Keratinocyte (primary cell): ENCODE data around the gene STK32B. TPM values are rescaled to one million over a fixed set of nuclear protein-coding genes. Genes with fewer than 3 reads are reported as not detected.

ENCODE experiments used
- DNase-seq: peaks from one replicate; pipeline ENCODE4 v3.0.0-alpha.2; 2011; ENCODE audit warnings: low read depth, missing footprints, low spot score
- FAIRE-seq: peaks from 2 replicates; lab custom pipeline; 2011; peaks lifted over from hg19 to GRCh38; lab: Jason Lieb, UNC
- H2AFZ ChIP-seq: 2 replicates; pipeline ENCODE4 v1.6.0; 2012; ENCODE audit warnings: low read length, control low read depth, inconsistent platforms; ENCODE audit not compliant: control insufficient read depth
- H3K27ac ChIP-seq: 2 replicates; pipeline ENCODE4 v1.5.1; 2011; ENCODE audit warnings: low read length; ENCODE audit not compliant: control insufficient read depth, insufficient read depth
- H3K27me3 ChIP-seq: 3 replicates; pipeline ENCODE4 v1.6.0; 2011; ENCODE audit warnings: low read length; ENCODE audit not compliant: control insufficient read depth, insufficient read depth; ENCODE audit errors: extremely low read depth
- H3K36me3 ChIP-seq, 2 experiments: 2 replicates in 1 of 2; 3 replicates in 1 of 2; pipeline ENCODE4 v1.5.1; 2011; ENCODE audit warnings: low read length in 2 of 2, mild to moderate bottlenecking in 1 of 2; ENCODE audit not compliant: control insufficient read depth in 2 of 2, insufficient read depth in 2 of 2; ENCODE audit errors: extremely low read depth in 1 of 2
- H3K4me1 ChIP-seq: 3 replicates; pipeline ENCODE4 v1.5.1; 2011; ENCODE audit warnings: low read length; ENCODE audit not compliant: control insufficient read depth, insufficient read depth; ENCODE audit errors: extremely low read depth
- H3K4me2 ChIP-seq: 3 replicates; pipeline ENCODE4 v1.6.0; 2011; ENCODE audit warnings: low read depth, low read length; ENCODE audit not compliant: control insufficient read depth, insufficient read depth; ENCODE audit errors: extremely low read depth
- H3K4me3 ChIP-seq, 3 experiments: fragments of 200-600 bp in 1 of 3; sonication (generic) in 1 of 3; 2 replicates in 2 of 3; 3 replicates in 1 of 3; pipeline ENCODE4 v1.5.1; 2011 to 2016; ENCODE audit warnings: low read length in 3 of 3, mild to moderate bottlenecking in 3 of 3, control low read depth in 2 of 3, inconsistent platforms in 1 of 3, low read depth in 1 of 3, mixed read lengths in 1 of 3, mixed run types in 1 of 3, moderate library complexity in 1 of 3; ENCODE audit not compliant: control insufficient read depth in 2 of 3, insufficient read depth in 2 of 3; ENCODE audit errors: extremely low read depth in 1 of 3
- H3K79me2 ChIP-seq: 2 replicates; pipeline ENCODE4 v1.6.0; 2012; ENCODE audit warnings: low read length; ENCODE audit not compliant: control insufficient read depth, insufficient read depth
- H3K9ac ChIP-seq: 3 replicates; pipeline ENCODE4 v1.6.0; 2011; ENCODE audit warnings: low read length; ENCODE audit not compliant: control insufficient read depth, insufficient read depth; ENCODE audit errors: extremely low read depth
- H3K9me1 ChIP-seq: 3 replicates; pipeline ENCODE4 v1.6.0; 2011; ENCODE audit warnings: low read length; ENCODE audit not compliant: control insufficient read depth, insufficient read depth; ENCODE audit errors: extremely low read depth
- H3K9me3 ChIP-seq: 2 replicates; pipeline ENCODE4 v1.5.1; 2012; ENCODE audit warnings: low read depth, low read length; ENCODE audit not compliant: control insufficient read depth
- H4K20me1 ChIP-seq: 3 replicates; pipeline ENCODE4 v1.6.0; 2011; ENCODE audit warnings: low read length; ENCODE audit not compliant: control insufficient read depth, insufficient read depth; ENCODE audit errors: extremely low read depth
- EZH2 ChIP-seq: IDR thresholded peaks from one replicate; pipeline ENCODE4 v1.6.1; 2012; ENCODE audit warnings: inconsistent platforms, mild to moderate bottlenecking, low read length, moderate library complexity
- dilution Hi-C: fragments of 300-500 bp; cut with MboI; formaldehyde crosslinking; loops from one replicate; pipeline ENCODE4 v1.7.0; 2020; ENCODE audit warnings: low sequenced_read_pairs; ENCODE audit not compliant: extremely low pct_ligation_motif_present
- polyA plus RNA-seq, 5 experiments: library from polyadenylated mRNA; depleted of rRNA in 3 of 5; stranded (reverse) in 3 of 5; stranded (forward) in 1 of 5; unstranded in 1 of 5; fragments of >200 nt; gene quantifications; 1 replicate in 1 of 5; 2 replicates in 3 of 5; 3 replicates in 1 of 5; pipeline versions ENCODE4 v1.2.1 to v1.2.3, GENCODE V29; 2011 to 2012; ENCODE audit warnings: missing spikeins in 2 of 5, low read depth in 1 of 5, low replicate concordance in 1 of 5
- TF ChIP-seq, protein P1 (sequence below), 3 experiments: IDR thresholded peaks in 1 of 3; conservative IDR thresholded peaks in 1 of 3; optimal IDR thresholded peaks in 1 of 3; 2 replicates in 2 of 3; 3 replicates in 1 of 3; pipeline versions ENCODE3 to v1.5.1; 2011; ENCODE audit warnings: low read length in 3 of 3, mild to moderate bottlenecking in 3 of 3, moderate library complexity in 2 of 3, control low read depth in 1 of 3, inconsistent platforms in 1 of 3; ENCODE audit not compliant: insufficient read depth in 2 of 3; ENCODE audit errors: extremely low read depth in 1 of 3

The STK32B gene
- polyA plus RNA-seq, 1 donor (not counting 4 experiments of a cell fraction or from before 2014, with no cell fraction given) = 3.4 TPM

DNA sequence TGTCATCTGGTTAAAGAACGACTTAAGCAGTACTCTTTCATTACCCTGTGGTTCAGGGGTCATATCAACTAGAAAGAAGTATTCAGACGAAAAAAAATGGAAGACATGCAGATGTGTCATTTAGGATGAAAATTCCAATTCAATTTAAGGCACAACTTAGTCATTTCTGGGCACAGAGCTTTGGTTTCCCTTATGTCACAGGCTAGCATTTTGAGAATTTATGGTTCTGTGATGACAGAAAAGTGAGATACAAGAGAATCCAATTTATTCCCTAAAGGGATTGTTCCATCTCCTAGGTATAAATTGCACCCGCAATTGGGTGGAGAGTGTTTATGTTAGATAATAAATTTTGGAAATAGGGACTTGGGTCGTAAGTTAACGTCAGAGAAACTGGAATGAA, 306.6 kb downstream of the STK32B start:
- Histone ChIP-seq H3K4me3 (no peak overlapping the region), H3K27ac (no peak overlapping the region), H3K9ac (no peak overlapping the region), H3K4me2 (no peak overlapping the region), H4K20me1 (no peaks in the 10 kb centered on the region), H3K9me3 (no peaks in the 10 kb centered on the region), H3K36me3 (no peaks in the 10 kb centered on the region), H3K9me1 (no peaks in the 10 kb centered on the region), H3K79me2 (no peaks in the 10 kb centered on the region), H3K27me3 (no peaks in the 10 kb centered on the region), H2AFZ (no peak overlapping the region), H3K4me1 (no peaks in the 10 kb centered on the region)
- TF ChIP-seq, protein P1, sequence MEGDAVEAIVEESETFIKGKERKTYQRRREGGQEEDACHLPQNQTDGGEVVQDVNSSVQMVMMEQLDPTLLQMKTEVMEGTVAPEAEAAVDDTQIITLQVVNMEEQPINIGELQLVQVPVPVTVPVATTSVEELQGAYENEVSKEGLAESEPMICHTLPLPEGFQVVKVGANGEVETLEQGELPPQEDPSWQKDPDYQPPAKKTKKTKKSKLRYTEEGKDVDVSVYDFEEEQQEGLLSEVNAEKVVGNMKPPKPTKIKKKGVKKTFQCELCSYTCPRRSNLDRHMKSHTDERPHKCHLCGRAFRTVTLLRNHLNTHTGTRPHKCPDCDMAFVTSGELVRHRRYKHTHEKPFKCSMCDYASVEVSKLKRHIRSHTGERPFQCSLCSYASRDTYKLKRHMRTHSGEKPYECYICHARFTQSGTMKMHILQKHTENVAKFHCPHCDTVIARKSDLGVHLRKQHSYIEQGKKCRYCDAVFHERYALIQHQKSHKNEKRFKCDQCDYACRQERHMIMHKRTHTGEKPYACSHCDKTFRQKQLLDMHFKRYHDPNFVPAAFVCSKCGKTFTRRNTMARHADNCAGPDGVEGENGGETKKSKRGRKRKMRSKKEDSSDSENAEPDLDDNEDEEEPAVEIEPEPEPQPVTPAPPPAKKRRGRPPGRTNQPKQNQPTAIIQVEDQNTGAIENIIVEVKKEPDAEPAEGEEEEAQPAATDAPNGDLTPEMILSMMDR (optimal IDR thresholded peaks at IDR 0.05 in 1 of 3, IDR thresholded peaks at IDR 0.05 in 1 of 3, conservative IDR thresholded peaks at IDR 0.05 in 1 of 3; ENCODE audit: extremely low read depth in 1 of 3, insufficient read depth in 2 of 3, low read length in 3 of 3) = no peak
- TF ChIP-seq EZH2 = no peak
- DNase-seq = no peak
- dilution Hi-C loops = no loop called here
- FAIRE-seq = no peak

- DNase-seq (no peak), FAIRE-seq (no peak)
- H3K9me3 ChIP-seq = no peaks in the 10 kb centered on the region
- H3K9ac ChIP-seq = no peak overlapping the region
- no peak overlapping the region for H3K4me2 ChIP-seq
- H3K9me1 ChIP-seq = no peaks in the 10 kb centered on the region
- H2AFZ ChIP-seq = no peak overlapping the region
- H3K27ac ChIP-seq = no peak overlapping the region
- H3K36me3 ChIP-seq = no peaks in the 10 kb centered on the region
- H3K27me3 ChIP-seq = no peaks in the 10 kb centered on the region
- H3K4me1 ChIP-seq = peaks cover 20% of the 10 kb centered on the region
- TF ChIP-seq EZH2 = no peak
- TF ChIP-seq, protein P1 (optimal IDR thresholded peaks at IDR 0.05 in 1 of 3, IDR thresholded peaks at IDR 0.05 in 1 of 3, conservative IDR thresholded peaks at IDR 0.05 in 1 of 3; ENCODE audit: extremely low read depth in 1 of 3, insufficient read depth in 2 of 3, low read length in 3 of 3) = no peak
- no peak overlapping the region for H3K4me3 ChIP-seq
- H3K79me2 ChIP-seq = no peaks in the 10 kb centered on the region
- no peaks in the 10 kb centered on the region for H4K20me1 ChIP-seq
- dilution Hi-C loops = no loop called here
Measured at GRCh38 chr4:5361968-5362367, 310.7 kb downstream of the STK32B start.
